K562 (cell line): Measurements from ENCODE around the gene MMP24. TPM values are rescaled to one million over a fixed set of nuclear protein-coding genes. Genes with fewer than 3 reads are reported as not detected.

Source experiments
- ATAC-seq: fragments of 200-7000 bp; cut with Tn5 transposase; 3 replicates; pipeline ENCODE4 v1.9.1; 2020; ENCODE audit warnings: moderate library complexity
- BruUV-seq: library from RNA; stranded (reverse); fragments of 400-500 nt; replicated peaks from 2 replicates; lab custom pipeline; 2021; lab: Mats Ljungman, UMichigan
- CTCF ChIA-PET: fragments of 300-600 bp; formaldehyde crosslinking; extraction: SDS; loops from one replicate; lab custom pipeline; 2021; ENCODE audit warnings: low intra/inter-chr PET ratio; lab: Yijun Ruan, JAX
- POLR2A ChIA-PET: fragments of 300-600, 350-650 bp; sonication (Branson Sonifier 250); formaldehyde crosslinking; extraction: SDS; loops from one replicate; lab custom pipeline; 2021; ENCODE audit warnings: antibody characterized with exemption, inconsistent platforms; lab: Yijun Ruan, JAX
- DNase-seq, 4 experiments: peaks; one replicate each; pipeline versions ENCODE4 v3.0.0 to v3.0.0-alpha.2; 2011 to 2018; ENCODE audit warnings: low spot score in 3 of 4, mixed read lengths in 3 of 4; ENCODE audit errors: extremely low read depth in 1 of 4
- FAIRE-seq: peaks from 2 replicates; lab custom pipeline; 2011; peaks lifted over from hg19 to GRCh38; lab: Jason Lieb, UNC
- H2AFZ ChIP-seq: 2 replicates; pipeline ENCODE4 v1.6.0; 2011; ENCODE audit warnings: low read depth, low read length, control low read depth, inconsistent platforms
- H3K27ac ChIP-seq: fragments of 200-600 bp; 3 replicates; pipeline ENCODE4 v1.8.0; 2011; ENCODE audit warnings: low read depth, mild to moderate bottlenecking, control low read depth, inconsistent platforms, low read length, moderate library complexity, mixed read lengths; ENCODE audit errors: extremely low read depth
- H3K27me3 ChIP-seq, 2 experiments: fragments of 300-600 bp in 1 of 2; 2 replicates in 1 of 2; 3 replicates in 1 of 2; pipeline versions ENCODE4 v1.6.0 to v1.8.0; 2011; ENCODE audit warnings: inconsistent platforms in 2 of 2, low read length in 2 of 2, mild to moderate bottlenecking in 1 of 2, mixed read lengths in 1 of 2, moderate library complexity in 1 of 2; ENCODE audit not compliant: control insufficient read depth in 2 of 2, insufficient read depth in 2 of 2
- H3K36me3 ChIP-seq: fragments of 300-600 bp; 3 replicates; pipeline ENCODE4 v1.8.0; 2011; ENCODE audit warnings: mild to moderate bottlenecking, low read length, inconsistent platforms; ENCODE audit not compliant: control insufficient read depth, insufficient read depth
- H3K4me1 ChIP-seq, 2 experiments: fragments of 200-600 bp in 1 of 2; replicated peaks in 1 of 2; 2 replicates in 1 of 2; 3 replicates in 1 of 2; pipeline versions ENCODE4 v1.5.1 to v1.8.0; 2011; ENCODE audit warnings: inconsistent platforms in 2 of 2, low read length in 2 of 2, mild to moderate bottlenecking in 1 of 2, mixed read lengths in 1 of 2, moderate library complexity in 1 of 2; ENCODE audit not compliant: control insufficient read depth in 2 of 2, insufficient read depth in 2 of 2
- H3K4me2 ChIP-seq: 2 replicates; pipeline ENCODE4 v1.6.1; 2011; ENCODE audit warnings: low read length, control low read depth, inconsistent platforms, mixed read lengths; ENCODE audit not compliant: insufficient read depth
- H3K4me3 ChIP-seq: fragments of 200-600 bp; sonication (generic), shearing (Covaris generic); 2 replicates; pipeline ENCODE4 v1.5.1; 2016; ENCODE audit warnings: control low read depth, inconsistent platforms
- H3K79me2 ChIP-seq: fragments of 200-600 bp; 3 replicates; pipeline ENCODE4 v1.8.0; 2011; ENCODE audit warnings: low read length, inconsistent platforms; ENCODE audit not compliant: control insufficient read depth, insufficient read depth
- H3K9ac ChIP-seq, 2 experiments: 2 replicates each; pipeline versions ENCODE4 v1.6.0 to v1.6.1; 2011; ENCODE audit warnings: low read depth in 2 of 2, low read length in 2 of 2, control low read depth in 1 of 2, inconsistent platforms in 1 of 2, mild to moderate bottlenecking in 1 of 2, mixed read lengths in 1 of 2; ENCODE audit not compliant: insufficient read depth in 1 of 2
- H3K9me1 ChIP-seq: one replicate; pipeline ENCODE4 v1.6.0; 2011; ENCODE audit warnings: inconsistent platforms, mild to moderate bottlenecking, low read length, moderate library complexity; ENCODE audit not compliant: control insufficient read depth, insufficient read depth
- H3K9me3 ChIP-seq: replicated peaks from 2 replicates; pipeline ENCODE4 v1.5.1; 2011; ENCODE audit warnings: low read depth, low read length, inconsistent platforms; ENCODE audit not compliant: control insufficient read depth, insufficient read depth
- H4K20me1 ChIP-seq: replicated peaks from 2 replicates; pipeline ENCODE4 v1.6.1; 2011; ENCODE audit warnings: low read length, inconsistent platforms, mixed read lengths; ENCODE audit not compliant: control insufficient read depth, insufficient read depth
- POLR2G ChIP-seq: fragments of 200-400 bp; formaldehyde crosslinking; IDR thresholded peaks from 2 replicates; pipeline ENCODE4 v1.6.1; 2017; ENCODE audit warnings: low read depth, mild to moderate bottlenecking, antibody characterized with exemption, low read length, moderate library complexity
- PTTG1 ChIP-seq: fragments of 450-650 bp; IDR thresholded peaks from 2 replicates; pipeline ENCODE4 v1.6.1; 2016; ENCODE audit warnings: low read depth, mild to moderate bottlenecking, missing genetic modification characterization, missing compliant biosample characterization
- TSHZ1 ChIP-seq: fragments of 250-450 bp; sonication (Bioruptor Pico); IDR thresholded peaks from 2 replicates; pipeline ENCODE4 v1.4.0; 2020; ENCODE audit warnings: mild to moderate bottlenecking, moderate library complexity
- ZBTB49 ChIP-seq: sonication (generic); formaldehyde crosslinking; IDR thresholded peaks from 2 replicates; pipeline ENCODE4 v1.8.0; 2022; ENCODE audit warnings: missing genetic modification reagents, mild to moderate bottlenecking, borderline replicate concordance
- WGBS: fragments of 100-300 bp; shearing (Covaris generic); methylation state at CpG from one replicate; pipeline ENCODE4 v1.1.6; 2016; ENCODE audit warnings: low coverage, mixed read lengths; ENCODE audit not compliant: insufficient coverage; ENCODE audit errors: missing lambda C conversion rate; 5-methylcytosine and 5-hydroxymethylcytosine counted together
- in situ Hi-C: fragments of 300-500 bp; cut with MboI; formaldehyde crosslinking; loops from 4 replicates; pipeline ENCODE4 v1.15.0; 2018; ENCODE audit warnings: inconsistent platforms, mixed read lengths
- intact Hi-C: fragments of 100-400 bp; cut with micrococcal nuclease; formaldehyde crosslinking; loops from 2 replicates; pipeline ENCODE4 v1.14.2; 2022
- polyA plus RNA-seq, 8 experiments: library from polyadenylated mRNA; depleted of rRNA in 4 of 8; stranded (reverse) in 5 of 8; unstranded in 3 of 8; fragments of >200 nt; fragmentation: Nextera tagmentation in 2 of 8; fragmentation: Illumina TruSeq in 1 of 8; extraction: Ambion mirVana in 2 of 8; extraction: Trizol in 1 of 8; gene quantifications; 2 replicates each; pipeline versions ENCODE4 v1.2.1 to v1.2.3, GENCODE V29; 2011 to 2014; ENCODE audit warnings: inconsistent platforms in 1 of 8, missing spikeins in 1 of 8
- total RNA-seq, 7 experiments: library from RNA; depleted of rRNA in 6 of 7; stranded (reverse); fragments of >200 nt in 6 of 7; fragmentation: Illumina TruSeq in 2 of 7; extraction: Trizol in 2 of 7; gene quantifications; 2 replicates each; pipeline versions ENCODE4 v1.2.1 to v1.2.3, GENCODE V29; 2011 to 2021; ENCODE audit warnings: low replicate concordance in 1 of 7

Gene MMP24
- total and polyA plus RNA-seq, 9 of the 15 experiments (the other 6 are each of a cell fraction or from before 2014, with no cell fraction given), result 0.03 to 0.07 (median 0.03) TPM; not detected in 6

- no peak overlapping the region for H3K27ac ChIP-seq
- BruUV-seq, result TSS peak; percentile 2
- H3K9me1 ChIP-seq, result no peaks in the 10 kb centered on the region
- ATAC-seq, result no peak
- no peaks in the 10 kb centered on the region for H3K27me3 ChIP-seq
- peaks cover 44% of the 10 kb centered on the region for H3K79me2 ChIP-seq
- CTCF ChIA-PET, result no interaction called here
- 79% methylated on average over 4 of the region's 5 CpGs for WGBS
- H3K9ac ChIP-seq, result peak overlapping the region in 1 of 2 experiments; percentile 6; a peak in 1 of 4 replicates
- TF ChIP-seq PTTG1 (tag), result no peak
- 0 out of 2 replicates have a peak, but pooled peaks have one; percentile 4 for TF ChIP-seq POLR2G
- TF ChIP-seq TSHZ1, result no peak
- no peak for TF ChIP-seq ZBTB49
- TF ChIP-seq, all 486 proteins: peak for 1
- intact Hi-C loops, result no loop called here
- Histone ChIP-seq H3K4me3 (no peak overlapping the region), H3K36me3 (peaks cover 77% of the 10 kb centered on the region), H3K9me3 (no peaks in the 10 kb centered on the region), H2AFZ (no peak overlapping the region), H4K20me1 (no peaks in the 10 kb centered on the region), H3K4me2 (no peak overlapping the region), H3K4me1 (peaks cover 13 to 43% of the 10 kb centered on the region in 2 experiments; a peak in 4 of 5 replicates)
- in situ Hi-C loops, result no loop called here
- POLR2A ChIA-PET, result interaction anchor here (0.6 to 1.0 kb wide), 4 partner anchors 10 to 605 kb away, joined by 3 to 4 read pairs (median 3); no protein-coding TSS in a partner anchor
- FAIRE-seq (no peak), DNase-seq (no peak)
These were observed 52.5 kb downstream of the MMP24 start for GRCh38 chr20:35279040-35279439.
